Neural cell (in vitro differentiated cells): Measurements from ENCODE around the gene GAST.

Source experiments
- EP300 ChIP-seq: fragments of 450-650 bp; conservative IDR thresholded peaks from 2 replicates; pipeline ENCODE4 v1.6.1; 2014; ENCODE audit warnings: antibody characterized with exemption, mild to moderate bottlenecking, moderate library complexity; ENCODE audit not compliant: poor library complexity, severe bottlenecking
- EZH2 ChIP-seq: fragments of 200-600, 300-800 bp; shearing (Covaris generic), sonication (generic); IDR thresholded peaks from 2 replicates; pipeline ENCODE4 v1.6.1; 2014; ENCODE audit warnings: antibody characterized with exemption, low read length, borderline replicate concordance, mild to moderate bottlenecking; ENCODE audit not compliant: insufficient read depth, poor library complexity, severe bottlenecking
- POLR2AphosphoS5 ChIP-seq: IDR thresholded peaks from 2 replicates; pipeline ENCODE4 v1.6.1; 2012
- RAD21 ChIP-seq: fragments of 450-650 bp; conservative IDR thresholded peaks from 2 replicates; pipeline ENCODE4 v1.6.1; 2014; ENCODE audit warnings: antibody characterized with exemption, mild to moderate bottlenecking, moderate library complexity
- SMC3 ChIP-seq: fragments of 450-650 bp; conservative IDR thresholded peaks from 2 replicates; pipeline ENCODE4 v1.6.1; 2014; ENCODE audit warnings: antibody characterized with exemption, mild to moderate bottlenecking, moderate library complexity; ENCODE audit not compliant: poor library complexity
- TAF1 ChIP-seq: IDR thresholded peaks from 2 replicates; pipeline ENCODE4 v1.6.1; 2012; ENCODE audit warnings: low read depth
- TF ChIP-seq, protein P1 (sequence below): fragments of 450-650 bp; IDR thresholded peaks from 2 replicates; pipeline ENCODE4 v1.5.1; 2014; ENCODE audit warnings: antibody characterized with exemption, mild to moderate bottlenecking, moderate library complexity; ENCODE audit not compliant: poor library complexity, severe bottlenecking
- TF ChIP-seq, protein P2 (sequence below): IDR thresholded peaks from 2 replicates; pipeline ENCODE4 v1.6.1; 2012; ENCODE audit warnings: borderline replicate concordance

DNA sequence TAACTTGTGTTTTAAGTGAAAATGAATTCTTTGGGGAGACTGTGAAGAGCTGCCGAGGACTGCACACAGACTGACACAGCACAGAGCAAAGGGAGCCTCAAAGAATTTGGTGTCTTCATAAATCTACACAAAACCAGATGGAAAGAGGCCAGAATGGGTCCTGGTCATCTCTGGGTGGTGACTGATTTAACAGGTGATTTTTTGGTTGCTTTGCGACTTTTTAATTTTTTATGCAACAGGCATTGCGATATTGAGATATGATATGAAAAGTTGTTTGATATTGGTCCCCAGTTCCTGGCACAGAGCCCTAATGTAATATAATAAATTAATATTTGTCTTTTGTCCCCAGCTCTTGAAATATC lies 36.1 kb upstream of the GAST start:
- TF ChIP-seq, protein P1, sequence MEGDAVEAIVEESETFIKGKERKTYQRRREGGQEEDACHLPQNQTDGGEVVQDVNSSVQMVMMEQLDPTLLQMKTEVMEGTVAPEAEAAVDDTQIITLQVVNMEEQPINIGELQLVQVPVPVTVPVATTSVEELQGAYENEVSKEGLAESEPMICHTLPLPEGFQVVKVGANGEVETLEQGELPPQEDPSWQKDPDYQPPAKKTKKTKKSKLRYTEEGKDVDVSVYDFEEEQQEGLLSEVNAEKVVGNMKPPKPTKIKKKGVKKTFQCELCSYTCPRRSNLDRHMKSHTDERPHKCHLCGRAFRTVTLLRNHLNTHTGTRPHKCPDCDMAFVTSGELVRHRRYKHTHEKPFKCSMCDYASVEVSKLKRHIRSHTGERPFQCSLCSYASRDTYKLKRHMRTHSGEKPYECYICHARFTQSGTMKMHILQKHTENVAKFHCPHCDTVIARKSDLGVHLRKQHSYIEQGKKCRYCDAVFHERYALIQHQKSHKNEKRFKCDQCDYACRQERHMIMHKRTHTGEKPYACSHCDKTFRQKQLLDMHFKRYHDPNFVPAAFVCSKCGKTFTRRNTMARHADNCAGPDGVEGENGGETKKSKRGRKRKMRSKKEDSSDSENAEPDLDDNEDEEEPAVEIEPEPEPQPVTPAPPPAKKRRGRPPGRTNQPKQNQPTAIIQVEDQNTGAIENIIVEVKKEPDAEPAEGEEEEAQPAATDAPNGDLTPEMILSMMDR: no peak
- TF ChIP-seq TAF1: no peak
- no peak for TF ChIP-seq EP300
- no peak for TF ChIP-seq POLR2AphosphoS5
- TF ChIP-seq EZH2: no peak
- TF ChIP-seq RAD21: no peak
- no peak for TF ChIP-seq SMC3
- TF ChIP-seq, protein P2, sequence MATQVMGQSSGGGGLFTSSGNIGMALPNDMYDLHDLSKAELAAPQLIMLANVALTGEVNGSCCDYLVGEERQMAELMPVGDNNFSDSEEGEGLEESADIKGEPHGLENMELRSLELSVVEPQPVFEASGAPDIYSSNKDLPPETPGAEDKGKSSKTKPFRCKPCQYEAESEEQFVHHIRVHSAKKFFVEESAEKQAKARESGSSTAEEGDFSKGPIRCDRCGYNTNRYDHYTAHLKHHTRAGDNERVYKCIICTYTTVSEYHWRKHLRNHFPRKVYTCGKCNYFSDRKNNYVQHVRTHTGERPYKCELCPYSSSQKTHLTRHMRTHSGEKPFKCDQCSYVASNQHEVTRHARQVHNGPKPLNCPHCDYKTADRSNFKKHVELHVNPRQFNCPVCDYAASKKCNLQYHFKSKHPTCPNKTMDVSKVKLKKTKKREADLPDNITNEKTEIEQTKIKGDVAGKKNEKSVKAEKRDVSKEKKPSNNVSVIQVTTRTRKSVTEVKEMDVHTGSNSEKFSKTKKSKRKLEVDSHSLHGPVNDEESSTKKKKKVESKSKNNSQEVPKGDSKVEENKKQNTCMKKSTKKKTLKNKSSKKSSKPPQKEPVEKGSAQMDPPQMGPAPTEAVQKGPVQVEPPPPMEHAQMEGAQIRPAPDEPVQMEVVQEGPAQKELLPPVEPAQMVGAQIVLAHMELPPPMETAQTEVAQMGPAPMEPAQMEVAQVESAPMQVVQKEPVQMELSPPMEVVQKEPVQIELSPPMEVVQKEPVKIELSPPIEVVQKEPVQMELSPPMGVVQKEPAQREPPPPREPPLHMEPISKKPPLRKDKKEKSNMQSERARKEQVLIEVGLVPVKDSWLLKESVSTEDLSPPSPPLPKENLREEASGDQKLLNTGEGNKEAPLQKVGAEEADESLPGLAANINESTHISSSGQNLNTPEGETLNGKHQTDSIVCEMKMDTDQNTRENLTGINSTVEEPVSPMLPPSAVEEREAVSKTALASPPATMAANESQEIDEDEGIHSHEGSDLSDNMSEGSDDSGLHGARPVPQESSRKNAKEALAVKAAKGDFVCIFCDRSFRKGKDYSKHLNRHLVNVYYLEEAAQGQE: no peak
